Measurements from ENCODE around the gene FGF3. TPM values are rescaled to one million over a fixed set of nuclear protein-coding genes. Genes with fewer than 3 reads are reported as not detected.

The FGF3 gene
- total and polyA plus RNA-seq, 9 of the 15 experiments (the other 6 are each of a cell fraction or from before 2014, with no cell fraction given), result not detected

- TF ChIP-seq YY1 (IDR thresholded peaks at IDR 0.05; ENCODE audit: borderline replicate concordance in 1 of 3, control insufficient read depth in 1 of 3, extremely low read depth in 1 of 3, insufficient read depth in 3 of 3, insufficient read length in 1 of 3, insufficient replicate concordance in 2 of 3, low read depth in 1 of 3, low read length in 2 of 3), result no peak
- no peak for TF ChIP-seq TEAD1 (CRISPR knock-in tag; IDR thresholded peaks at IDR 0.05)
- TF ChIP-seq GATA2 (CRISPR knock-in tag; IDR thresholded peaks at IDR 0.05), result no peak
- TF ChIP-seq ATF3 (IDR thresholded peaks at IDR 0.05), result no peak
- TF ChIP-seq ATF3 (CRISPR knock-in tag; conservative IDR thresholded peaks at IDR 0.05), result no peak
- TF ChIP-seq DACH1 (IDR thresholded peaks at IDR 0.05; ENCODE audit: partially characterized antibody), result no peak
- TF ChIP-seq MAZ (CRISPR knock-in tag; conservative IDR thresholded peaks at IDR 0.05 in 1 of 2, IDR thresholded peaks at IDR 0.05 in 1 of 2), result no peak
- peak; percentile 17 for TF ChIP-seq NFYB (IDR thresholded peaks at IDR 0.05; ENCODE audit: extremely low read depth, insufficient read length)
- no peak for TF ChIP-seq XRCC3 (IDR thresholded peaks at IDR 0.05)
- TF ChIP-seq HNRNPUL1 (IDR thresholded peaks at IDR 0.05; ENCODE audit: low read length), result no peak
- no peak for TF ChIP-seq ZNF668 (CRISPR knock-in tag; IDR thresholded peaks at IDR 0.05)
- TF ChIP-seq ETV1 (tag; conservative IDR thresholded peaks at IDR 0.05; ENCODE audit: low read depth), result no peak
- TF ChIP-seq POLR2A (conservative IDR thresholded peaks at IDR 0.05), result no peak
- TF ChIP-seq HCFC1 (IDR thresholded peaks at IDR 0.05; ENCODE audit: low read depth, low read length), result no peak
- TF ChIP-seq C11orf30 (IDR thresholded peaks at IDR 0.05; ENCODE audit: low read depth), result peak; percentile 69
- TF ChIP-seq ZNF212 (CRISPR knock-in tag; IDR thresholded peaks at IDR 0.05), result no peak
- TF ChIP-seq THAP7 (CRISPR knock-in tag; IDR thresholded peaks at IDR 0.05), result no peak
- no peak for TF ChIP-seq SAFB2 (IDR thresholded peaks at IDR 0.05; ENCODE audit: borderline replicate concordance, low read depth, low read length, severe bottlenecking)
- no peak for TF ChIP-seq ZKSCAN3 (CRISPR knock-in tag; IDR thresholded peaks at IDR 0.05)
- TF ChIP-seq CHD4 (IDR thresholded peaks at IDR 0.05; ENCODE audit: insufficient read depth, insufficient replicate concordance, low read depth, low read length, poor library complexity, severe bottlenecking), result no peak
- TF ChIP-seq ZNF12 (CRISPR knock-in tag; IDR thresholded peaks at IDR 0.05), result no peak
Measured at GRCh38 chr11:69859275-69859934, 40.2 kb upstream of the FGF3 start (continued).

Measured in K562 (cell line).